ENCODE data around the gene C6orf120.

- no peak for TF ChIP-seq MAX (IDR thresholded peaks at IDR 0.05; ENCODE audit: low read depth, low read length)
- no peak for TF ChIP-seq CTCF (IDR thresholded peaks at IDR 0.05; ENCODE audit: low read depth, low read length)
- no peak for TF ChIP-seq POLR2A (IDR thresholded peaks at IDR 0.05; ENCODE audit: extremely low read depth, insufficient read length)
These were observed 12.6 kb upstream of the C6orf120 start for GRCh38 chr6:169689287-169689686.
